Esophagus muscularis mucosa (tissue), 4 donors: ENCODE results near the gene PGP. TPM values are rescaled to one million over a fixed set of nuclear protein-coding genes. Genes with fewer than 3 reads are reported as not detected.

Experiments used
- DNase-seq: peaks from one replicate; pipeline ENCODE4 v3.0.0-alpha.2; 2017; ENCODE audit errors: extremely low spot score
- H3K27ac ChIP-seq, 4 donors: fragments of 200-600 bp; sonication (generic); replicated peaks in 1 of 4; 1 replicate in 3 of 4; 2 replicates in 1 of 4; pipeline ENCODE4 v1.5.1; 2016 to 2019; ENCODE audit warnings: mild to moderate bottlenecking in 1 of 4
- H3K27me3 ChIP-seq, 4 donors: fragments of 200-600 bp; sonication (generic); one replicate each; pipeline versions ENCODE4 v1.5.1 to v1.6.0; 2016 to 2019
- H3K36me3 ChIP-seq, 4 donors: fragments of 200-600 bp; sonication (generic); one replicate each; pipeline ENCODE4 v1.5.1; 2016 to 2019
- H3K4me1 ChIP-seq, 4 donors: fragments of 200-600 bp; sonication (generic); one replicate each; pipeline ENCODE4 v1.5.1; 2016 to 2019
- H3K4me3 ChIP-seq, 4 donors: fragments of 200-600 bp; sonication (generic); 1 replicate in 2 of 4; 2 replicates in 2 of 4; pipeline ENCODE4 v1.5.1; 2016 to 2019; ENCODE audit warnings: mild to moderate bottlenecking in 4 of 4, moderate library complexity in 1 of 4
- H3K9me3 ChIP-seq, 4 donors: fragments of 200-600 bp; sonication (generic); 1 replicate in 3 of 4; 2 replicates in 1 of 4; pipeline ENCODE4 v1.5.1; 2016 to 2019
- EP300 ChIP-seq: sonication (generic); formaldehyde crosslinking; IDR thresholded peaks from one replicate; pipeline ENCODE4 v1.6.1; 2017; ENCODE audit warnings: antibody characterized with exemption
- POLR2A ChIP-seq: fragments of 450-650 bp; IDR thresholded peaks from one replicate; pipeline ENCODE4 v1.6.1; 2017; ENCODE audit warnings: antibody characterized with exemption, moderate library complexity, mild to moderate bottlenecking, low read depth
- POLR2AphosphoS5 ChIP-seq, 2 donors: sonication (generic); formaldehyde crosslinking; IDR thresholded peaks; one replicate each; pipeline ENCODE4 v1.6.1; 2017; ENCODE audit warnings: antibody characterized with exemption in 2 of 2
- WGBS: methylation state at CpG from one replicate; pipeline ENCODE4 v1.1.5; 2018; 5-methylcytosine and 5-hydroxymethylcytosine counted together
- intact Hi-C: fragments of 100-400 bp; cut with DNase I; formaldehyde crosslinking; loops from one replicate; pipeline ENCODE4 v1.15.1; 2023
- total RNA-seq, 4 donors: library from RNA; depleted of rRNA; stranded (reverse); fragments of >200 nt; gene quantifications; one replicate each; pipeline versions ENCODE4 v1.1.0 to v1.2.1, GENCODE V29; 2016
- TF ChIP-seq, protein P1 (sequence below), 3 experiments: fragments of 200-600 bp in 2 of 3; fragments of 450-650 bp in 1 of 3; sonication (generic) in 2 of 3; IDR thresholded peaks; one replicate each; pipeline ENCODE4 v1.5.1; 2017 to 2019; ENCODE audit warnings: antibody characterized with exemption in 3 of 3, mild to moderate bottlenecking in 2 of 3, moderate library complexity in 1 of 3

Gene PGP
- total RNA-seq, 4 donors from 2014 or later, result 8.9 to 20.0 (median 13.7) TPM

GRCh38 chr16:2232094-2232990 lies 17.7 kb upstream of the PGP start:
- DNase-seq, result no peak
- intact Hi-C loops, result no loop called here
- 92% methylated on average over 13 of the region's 41 CpGs for WGBS
- H3K9me3 ChIP-seq, result no peaks in the 10 kb centered on the region
- H3K4me3 ChIP-seq, result no peak overlapping the region
- peaks cover 13 to 18% (median 18%) of the 10 kb centered on the region in 4 donors for H3K4me1 ChIP-seq
- peaks cover 9 to 57% (median 14%) of the 10 kb centered on the region in 4 donors for H3K27me3 ChIP-seq
- H3K27ac ChIP-seq, result no peak overlapping the region
- no peak for TF ChIP-seq EP300
- no peak for TF ChIP-seq POLR2A
- TF ChIP-seq, protein P1, sequence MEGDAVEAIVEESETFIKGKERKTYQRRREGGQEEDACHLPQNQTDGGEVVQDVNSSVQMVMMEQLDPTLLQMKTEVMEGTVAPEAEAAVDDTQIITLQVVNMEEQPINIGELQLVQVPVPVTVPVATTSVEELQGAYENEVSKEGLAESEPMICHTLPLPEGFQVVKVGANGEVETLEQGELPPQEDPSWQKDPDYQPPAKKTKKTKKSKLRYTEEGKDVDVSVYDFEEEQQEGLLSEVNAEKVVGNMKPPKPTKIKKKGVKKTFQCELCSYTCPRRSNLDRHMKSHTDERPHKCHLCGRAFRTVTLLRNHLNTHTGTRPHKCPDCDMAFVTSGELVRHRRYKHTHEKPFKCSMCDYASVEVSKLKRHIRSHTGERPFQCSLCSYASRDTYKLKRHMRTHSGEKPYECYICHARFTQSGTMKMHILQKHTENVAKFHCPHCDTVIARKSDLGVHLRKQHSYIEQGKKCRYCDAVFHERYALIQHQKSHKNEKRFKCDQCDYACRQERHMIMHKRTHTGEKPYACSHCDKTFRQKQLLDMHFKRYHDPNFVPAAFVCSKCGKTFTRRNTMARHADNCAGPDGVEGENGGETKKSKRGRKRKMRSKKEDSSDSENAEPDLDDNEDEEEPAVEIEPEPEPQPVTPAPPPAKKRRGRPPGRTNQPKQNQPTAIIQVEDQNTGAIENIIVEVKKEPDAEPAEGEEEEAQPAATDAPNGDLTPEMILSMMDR (IDR thresholded peaks at IDR 0.05), result no peak
- no peak for TF ChIP-seq POLR2AphosphoS5 (IDR thresholded peaks at IDR 0.05)
- peaks cover 69 to 86% (median 83%) of the 10 kb centered on the region in 4 donors for H3K36me3 ChIP-seq

DNA sequence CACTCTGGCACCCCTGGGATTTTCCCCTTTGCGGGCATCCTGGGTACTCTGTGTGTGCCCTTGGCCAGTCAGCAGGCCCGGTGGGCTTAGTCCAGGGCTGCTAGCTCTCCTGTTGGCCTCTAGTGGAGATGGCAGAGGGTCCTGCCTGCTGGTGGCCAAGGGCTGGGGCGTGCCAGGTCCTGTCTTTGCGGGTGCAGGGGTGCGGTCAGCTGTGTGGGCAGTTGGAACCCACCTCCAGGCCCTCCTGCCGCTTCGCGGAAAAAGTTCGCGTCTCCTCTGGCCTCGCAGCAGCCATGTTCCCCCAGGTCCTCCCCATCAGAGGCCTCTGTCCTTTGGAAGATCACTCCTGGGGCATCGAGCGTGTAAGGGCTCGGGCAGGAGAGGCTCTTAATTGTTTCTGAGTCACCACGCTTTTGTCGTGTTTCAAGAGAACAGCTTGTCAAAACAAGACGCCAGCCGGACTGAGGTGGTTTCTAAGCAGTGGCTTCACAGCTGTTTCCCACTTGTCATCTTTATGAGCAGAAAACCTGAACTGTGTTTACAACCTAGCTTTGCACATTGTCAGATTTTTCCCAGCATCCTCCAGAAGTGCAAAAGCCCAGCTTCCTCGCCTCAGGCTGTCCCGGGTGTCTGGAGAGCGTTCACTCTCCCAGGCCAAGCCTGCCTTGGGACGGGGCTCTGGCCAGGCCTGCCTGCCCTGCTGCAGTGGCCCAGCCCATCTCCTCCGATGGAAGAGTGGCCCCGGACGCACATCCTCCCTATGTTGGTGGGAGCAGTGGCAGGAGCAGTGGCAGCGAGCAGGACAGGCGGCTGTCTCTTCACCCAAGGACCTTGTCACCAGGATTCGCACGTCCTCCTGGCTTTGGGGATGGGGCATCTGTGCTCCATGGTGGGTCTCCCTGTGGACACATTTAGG lies 16.6 kb upstream of the PGP start:
- Histone ChIP-seq H3K4me1 (peaks cover 10 to 18% (median 17%) of the 10 kb centered on the region in 4 donors), H3K36me3 (peaks cover 69 to 95% (median 92%) of the 10 kb centered on the region in 4 donors), H3K4me3 (no peak overlapping the region), H3K27ac (no peak overlapping the region), H3K9me3 (no peaks in the 10 kb centered on the region), H3K27me3 (peaks cover 0 to 46% (median 4%) of the 10 kb centered on the region in 4 donors)
- 84% methylated on average over 16 of the region's 29 CpGs for WGBS
- TF ChIP-seq POLR2A (no peak), POLR2AphosphoS5 (IDR thresholded peaks at IDR 0.05) (no peak), EP300 (no peak)
- TF ChIP-seq, protein P1 (IDR thresholded peaks at IDR 0.05), result no peak
- intact Hi-C loops, result no loop called here
- DNase-seq, result no peak

DNA sequence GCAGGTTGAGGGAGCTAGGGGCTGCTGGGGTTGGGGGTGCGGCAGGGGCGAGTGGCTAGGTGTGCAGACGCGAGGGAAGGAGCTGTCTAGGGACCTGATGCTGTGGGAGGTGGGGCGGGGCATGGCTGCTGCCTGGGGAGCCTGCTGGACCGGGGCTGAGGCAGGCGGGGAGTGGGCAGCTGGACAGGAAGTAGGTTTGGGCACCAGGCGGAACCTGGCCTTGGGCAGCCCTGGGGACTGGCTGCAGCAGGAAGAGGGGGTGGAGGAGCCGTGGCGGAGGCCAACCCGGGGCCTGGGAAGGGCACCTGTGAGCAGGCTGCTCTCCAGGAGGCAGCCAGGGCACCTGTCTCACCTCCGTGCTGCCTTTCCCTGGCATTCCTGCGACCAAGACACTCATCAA lies 15.7 kb upstream of the PGP start:
- Histone ChIP-seq H3K27ac (no peak overlapping the region), H3K4me3 (no peak overlapping the region), H3K4me1 (peaks cover 13 to 20% (median 19%) of the 10 kb centered on the region in 4 donors), H3K9me3 (no peaks in the 10 kb centered on the region), H3K36me3 (peaks cover 64 to 90% (median 88%) of the 10 kb centered on the region in 4 donors), H3K27me3 (peaks cover 0 to 37% (median 3%) of the 10 kb centered on the region in 4 donors)
- DNase-seq, result no peak
- intact Hi-C loops, result no loop called here
- 92% methylated on average over 9 of the region's 13 CpGs for WGBS
- no peak for TF ChIP-seq POLR2AphosphoS5 (IDR thresholded peaks at IDR 0.05)
- TF ChIP-seq POLR2A, result no peak
- TF ChIP-seq, protein P1 (IDR thresholded peaks at IDR 0.05), result no peak
- TF ChIP-seq EP300, result no peak

GRCh38 chr16:2229632-2230250 lies 15.1 kb upstream of the PGP start:
- 84% methylated on average over 21 of the region's 23 CpGs for WGBS
- intact Hi-C loops, result no loop called here
- no peak overlapping the region for H3K27ac ChIP-seq
- H3K9me3 ChIP-seq, result no peaks in the 10 kb centered on the region
- DNase-seq, result no peak
- no peak overlapping the region for H3K4me3 ChIP-seq
- no peak for TF ChIP-seq POLR2A
- no peak for TF ChIP-seq POLR2AphosphoS5 (IDR thresholded peaks at IDR 0.05)
- TF ChIP-seq, protein P1 (IDR thresholded peaks at IDR 0.05), result no peak
- TF ChIP-seq EP300, result no peak
- H3K27me3 ChIP-seq, result peaks cover 0 to 30% (median 3%) of the 10 kb centered on the region in 4 donors
- peaks cover 58 to 83% (median 82%) of the 10 kb centered on the region in 4 donors for H3K36me3 ChIP-seq
- H3K4me1 ChIP-seq, result peaks cover 19 to 27% (median 25%) of the 10 kb centered on the region in 4 donors
